Smooth muscle cell (in vitro differentiated cells): ENCODE results near the gene PSMA4. TPM values are rescaled to one million over a fixed set of nuclear protein-coding genes. Genes with fewer than 3 reads are reported as not detected.

ENCODE experiments used
- DNase-seq: peaks from one replicate; lab custom pipeline; 2025; ENCODE audit not compliant: unreplicated experiment; lab: John Stamatoyannopoulos, UW
- H2AFZ ChIP-seq: fragments of 200-600 bp; sonication (generic); 2 replicates; pipeline ENCODE4 v1.6.0; 2016; ENCODE audit warnings: antibody characterized with exemption, low read depth, mild to moderate bottlenecking
- H3F3A ChIP-seq: fragments of 200-600 bp; sonication (generic); 2 replicates; pipeline ENCODE4 v1.6.0; 2017; ENCODE audit warnings: antibody characterized with exemption, low read depth
- H3K27ac ChIP-seq: fragments of 200-600 bp; sonication (generic); 2 replicates; pipeline ENCODE4 v1.5.1; 2016; ENCODE audit warnings: low read depth, mild to moderate bottlenecking
- H3K27me3 ChIP-seq: fragments of 200-600 bp; sonication (generic); 2 replicates; pipeline ENCODE4 v1.6.1; 2016; ENCODE audit warnings: low read depth, mild to moderate bottlenecking
- H3K36me3 ChIP-seq: fragments of 200-600 bp; sonication (generic); 2 replicates; pipeline ENCODE4 v1.5.1; 2016; ENCODE audit warnings: low read depth
- H3K4me1 ChIP-seq: fragments of 200-600 bp; sonication (generic); 2 replicates; pipeline ENCODE4 v1.5.1; 2016; ENCODE audit warnings: low read depth
- H3K4me2 ChIP-seq: fragments of 200-600 bp; sonication (generic); 2 replicates; pipeline ENCODE4 v1.6.0; 2016; ENCODE audit warnings: mild to moderate bottlenecking
- H3K4me3 ChIP-seq: fragments of 200-600 bp; sonication (generic); 2 replicates; pipeline ENCODE4 v1.5.1; 2016; ENCODE audit warnings: mild to moderate bottlenecking
- H3K79me2 ChIP-seq: fragments of 200-600 bp; sonication (generic); 2 replicates; pipeline ENCODE4 v1.6.0; 2016; ENCODE audit warnings: low read depth, mild to moderate bottlenecking
- H3K9ac ChIP-seq: fragments of 200-600 bp; sonication (generic); 2 replicates; pipeline ENCODE4 v1.6.0; 2016; ENCODE audit warnings: low read depth
- H3K9me3 ChIP-seq: fragments of 200-600 bp; sonication (generic); replicated peaks from 2 replicates; pipeline ENCODE4 v1.5.1; 2016; ENCODE audit warnings: low read depth
- H4K20me1 ChIP-seq: fragments of 200-600 bp; sonication (generic); 2 replicates; pipeline ENCODE4 v1.6.0; 2016; ENCODE audit warnings: low read depth
- WGBS: methylation state at CpG from one replicate; pipeline ENCODE4 v1.1.7; 2016; ENCODE audit warnings: low lambda C conversion rate; 5-methylcytosine and 5-hydroxymethylcytosine counted together
- polyA plus RNA-seq: library from polyadenylated mRNA; unstranded; fragments of >200 nt; fragmentation: Nextera tagmentation; extraction: Ambion mirVana; gene quantifications from 2 replicates; pipeline ENCODE4 v1.2.1, GENCODE V29; 2016
- total RNA-seq: library from RNA; depleted of rRNA; stranded (reverse); fragments of >200 nt; gene quantifications from 2 replicates; pipeline ENCODE4 v1.2.3, GENCODE V29; 2014
- TF ChIP-seq, protein P1 (sequence below): fragments of 200-600 bp; sonication (generic); IDR thresholded peaks from 2 replicates; pipeline ENCODE4 v1.5.1; 2017; ENCODE audit warnings: borderline replicate concordance, mild to moderate bottlenecking, antibody characterized with exemption; ENCODE audit not compliant: insufficient read depth, poor library complexity, severe bottlenecking

Gene PSMA4
- total and polyA plus RNA-seq, 2 experiments from 2014 or later: 198 to 245 TPM

- Histone ChIP-seq H3K4me1 (no peaks in the 10 kb centered on the region), H4K20me1 (no peaks in the 10 kb centered on the region), H3K27ac (no peak overlapping the region), H3K9ac (no peak overlapping the region), H3K9me3 (no peaks in the 10 kb centered on the region), H3K4me3 (no peak overlapping the region), H3K4me2 (no peak overlapping the region), H3K36me3 (no peaks in the 10 kb centered on the region), H3K79me2 (no peaks in the 10 kb centered on the region), H3F3A (no peaks in the 10 kb centered on the region), H2AFZ (no peak overlapping the region), H3K27me3 (peaks cover 7% of the 10 kb centered on the region)
- 81% methylated on average over 5 of the region's 5 CpGs for WGBS
- TF ChIP-seq, protein P1, sequence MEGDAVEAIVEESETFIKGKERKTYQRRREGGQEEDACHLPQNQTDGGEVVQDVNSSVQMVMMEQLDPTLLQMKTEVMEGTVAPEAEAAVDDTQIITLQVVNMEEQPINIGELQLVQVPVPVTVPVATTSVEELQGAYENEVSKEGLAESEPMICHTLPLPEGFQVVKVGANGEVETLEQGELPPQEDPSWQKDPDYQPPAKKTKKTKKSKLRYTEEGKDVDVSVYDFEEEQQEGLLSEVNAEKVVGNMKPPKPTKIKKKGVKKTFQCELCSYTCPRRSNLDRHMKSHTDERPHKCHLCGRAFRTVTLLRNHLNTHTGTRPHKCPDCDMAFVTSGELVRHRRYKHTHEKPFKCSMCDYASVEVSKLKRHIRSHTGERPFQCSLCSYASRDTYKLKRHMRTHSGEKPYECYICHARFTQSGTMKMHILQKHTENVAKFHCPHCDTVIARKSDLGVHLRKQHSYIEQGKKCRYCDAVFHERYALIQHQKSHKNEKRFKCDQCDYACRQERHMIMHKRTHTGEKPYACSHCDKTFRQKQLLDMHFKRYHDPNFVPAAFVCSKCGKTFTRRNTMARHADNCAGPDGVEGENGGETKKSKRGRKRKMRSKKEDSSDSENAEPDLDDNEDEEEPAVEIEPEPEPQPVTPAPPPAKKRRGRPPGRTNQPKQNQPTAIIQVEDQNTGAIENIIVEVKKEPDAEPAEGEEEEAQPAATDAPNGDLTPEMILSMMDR: no peak
- DNase-seq: no peak
These were observed 21.2 kb downstream of the PSMA4 start for GRCh38 chr15:78561490-78561889.

GRCh38 chr15:78563092-78563491, 22.8 kb downstream of the PSMA4 start:
- no peak for DNase-seq
- Histone ChIP-seq H3K79me2 (no peaks in the 10 kb centered on the region), H3K27me3 (peaks cover 10% of the 10 kb centered on the region), H3K36me3 (no peaks in the 10 kb centered on the region), H3K27ac (no peak overlapping the region), H4K20me1 (no peaks in the 10 kb centered on the region), H3K4me1 (no peaks in the 10 kb centered on the region), H3K9ac (no peak overlapping the region), H2AFZ (no peak overlapping the region), H3K4me3 (no peak overlapping the region), H3K4me2 (no peak overlapping the region), H3K9me3 (no peaks in the 10 kb centered on the region), H3F3A (no peaks in the 10 kb centered on the region)
- 87% methylated on average over 2 of the region's 2 CpGs for WGBS
- TF ChIP-seq, protein P1: no peak

- no peak overlapping the region for H3K9ac ChIP-seq
- peak overlapping the region; percentile 34 for H2AFZ ChIP-seq
- no peaks in the 10 kb centered on the region for H3F3A ChIP-seq
- no peaks in the 10 kb centered on the region for H3K36me3 ChIP-seq
- H3K27me3 ChIP-seq: peaks cover 10% of the 10 kb centered on the region
- no peak overlapping the region for H3K4me3 ChIP-seq
- no peaks in the 10 kb centered on the region for H3K9me3 ChIP-seq
- no peak overlapping the region for H3K27ac ChIP-seq
- TF ChIP-seq, protein P1: no peak
- H4K20me1 ChIP-seq: no peaks in the 10 kb centered on the region
- 73% methylated on average over 11 of the region's 11 CpGs for WGBS
- no peaks in the 10 kb centered on the region for H3K4me1 ChIP-seq
- no peaks in the 10 kb centered on the region for H3K79me2 ChIP-seq
- DNase-seq: no peak
- peak overlapping the region; percentile 86 for H3K4me2 ChIP-seq
These were observed 24.5 kb downstream of the PSMA4 start for GRCh38 chr15:78564743-78565096.
